Esophagus muscularis mucosa (tissue), 4 donors: ENCODE results near the gene YES1. TPM values are rescaled to one million over a fixed set of nuclear protein-coding genes. Genes with fewer than 3 reads are reported as not detected.

Experiments used
- DNase-seq: peaks from one replicate; pipeline ENCODE4 v3.0.0-alpha.2; 2017; ENCODE audit errors: extremely low spot score
- H3K27ac ChIP-seq, 4 donors: fragments of 200-600 bp; sonication (generic); replicated peaks in 1 of 4; 1 replicate in 3 of 4; 2 replicates in 1 of 4; pipeline ENCODE4 v1.5.1; 2016 to 2019; ENCODE audit warnings: mild to moderate bottlenecking in 1 of 4
- H3K27me3 ChIP-seq, 4 donors: fragments of 200-600 bp; sonication (generic); one replicate each; pipeline versions ENCODE4 v1.5.1 to v1.6.0; 2016 to 2019
- H3K36me3 ChIP-seq, 4 donors: fragments of 200-600 bp; sonication (generic); one replicate each; pipeline ENCODE4 v1.5.1; 2016 to 2019
- H3K4me1 ChIP-seq, 4 donors: fragments of 200-600 bp; sonication (generic); one replicate each; pipeline ENCODE4 v1.5.1; 2016 to 2019
- H3K4me3 ChIP-seq, 4 donors: fragments of 200-600 bp; sonication (generic); 1 replicate in 2 of 4; 2 replicates in 2 of 4; pipeline ENCODE4 v1.5.1; 2016 to 2019; ENCODE audit warnings: mild to moderate bottlenecking in 4 of 4, moderate library complexity in 1 of 4
- H3K9me3 ChIP-seq, 4 donors: fragments of 200-600 bp; sonication (generic); 1 replicate in 3 of 4; 2 replicates in 1 of 4; pipeline ENCODE4 v1.5.1; 2016 to 2019
- EP300 ChIP-seq: sonication (generic); formaldehyde crosslinking; IDR thresholded peaks from one replicate; pipeline ENCODE4 v1.6.1; 2017; ENCODE audit warnings: antibody characterized with exemption
- POLR2A ChIP-seq: fragments of 450-650 bp; IDR thresholded peaks from one replicate; pipeline ENCODE4 v1.6.1; 2017; ENCODE audit warnings: antibody characterized with exemption, moderate library complexity, mild to moderate bottlenecking, low read depth
- POLR2AphosphoS5 ChIP-seq, 2 donors: sonication (generic); formaldehyde crosslinking; IDR thresholded peaks; one replicate each; pipeline ENCODE4 v1.6.1; 2017; ENCODE audit warnings: antibody characterized with exemption in 2 of 2
- WGBS: methylation state at CpG from one replicate; pipeline ENCODE4 v1.1.5; 2018; 5-methylcytosine and 5-hydroxymethylcytosine counted together
- intact Hi-C: fragments of 100-400 bp; cut with DNase I; formaldehyde crosslinking; loops from one replicate; pipeline ENCODE4 v1.15.1; 2023
- total RNA-seq, 4 donors: library from RNA; depleted of rRNA; stranded (reverse); fragments of >200 nt; gene quantifications; one replicate each; pipeline versions ENCODE4 v1.1.0 to v1.2.1, GENCODE V29; 2016
- TF ChIP-seq, protein P1 (sequence below), 3 experiments: fragments of 200-600 bp in 2 of 3; fragments of 450-650 bp in 1 of 3; sonication (generic) in 2 of 3; IDR thresholded peaks; one replicate each; pipeline ENCODE4 v1.5.1; 2017 to 2019; ENCODE audit warnings: antibody characterized with exemption in 3 of 3, mild to moderate bottlenecking in 2 of 3, moderate library complexity in 1 of 3

The YES1 gene
- total RNA-seq: 100 to 1,000 TPM in 3 of 4 donors, 10 to 100 TPM in 1; 94.6 to 143 (median 116) TPM

GRCh38 chr18:811892-812375, at the start of gene YES1:
Gene YES1 (minus strand): TSS chr18:812242. CDS start chr18:756827, 55,415 bp downstream.
- no peaks in the 10 kb centered on the region for H3K9me3 ChIP-seq
- no peak for DNase-seq
- TF ChIP-seq POLR2AphosphoS5 (IDR thresholded peaks at IDR 0.05) (peak; percentile 59 to 65), EP300 (no peak), POLR2A (no peak)
- TF ChIP-seq, protein P1, sequence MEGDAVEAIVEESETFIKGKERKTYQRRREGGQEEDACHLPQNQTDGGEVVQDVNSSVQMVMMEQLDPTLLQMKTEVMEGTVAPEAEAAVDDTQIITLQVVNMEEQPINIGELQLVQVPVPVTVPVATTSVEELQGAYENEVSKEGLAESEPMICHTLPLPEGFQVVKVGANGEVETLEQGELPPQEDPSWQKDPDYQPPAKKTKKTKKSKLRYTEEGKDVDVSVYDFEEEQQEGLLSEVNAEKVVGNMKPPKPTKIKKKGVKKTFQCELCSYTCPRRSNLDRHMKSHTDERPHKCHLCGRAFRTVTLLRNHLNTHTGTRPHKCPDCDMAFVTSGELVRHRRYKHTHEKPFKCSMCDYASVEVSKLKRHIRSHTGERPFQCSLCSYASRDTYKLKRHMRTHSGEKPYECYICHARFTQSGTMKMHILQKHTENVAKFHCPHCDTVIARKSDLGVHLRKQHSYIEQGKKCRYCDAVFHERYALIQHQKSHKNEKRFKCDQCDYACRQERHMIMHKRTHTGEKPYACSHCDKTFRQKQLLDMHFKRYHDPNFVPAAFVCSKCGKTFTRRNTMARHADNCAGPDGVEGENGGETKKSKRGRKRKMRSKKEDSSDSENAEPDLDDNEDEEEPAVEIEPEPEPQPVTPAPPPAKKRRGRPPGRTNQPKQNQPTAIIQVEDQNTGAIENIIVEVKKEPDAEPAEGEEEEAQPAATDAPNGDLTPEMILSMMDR (IDR thresholded peaks at IDR 0.05): no peak
- H3K4me1 ChIP-seq: peaks cover 24 to 47% (median 41%) of the 10 kb centered on the region in 4 donors
- no CpG with 5 or more reads among the region's 59 CpGs for WGBS
- intact Hi-C loops: no loop called here
- H3K36me3 ChIP-seq: no peaks in the 10 kb centered on the region
- peak within 1 kb of the TSS; percentile 93 to 96 (median 94) for H3K27ac ChIP-seq
- peak within 1 kb of the TSS; percentile 73 to 97 (median 94) for H3K4me3 ChIP-seq
- H3K27me3 ChIP-seq: no peaks in the 10 kb centered on the region

DNA sequence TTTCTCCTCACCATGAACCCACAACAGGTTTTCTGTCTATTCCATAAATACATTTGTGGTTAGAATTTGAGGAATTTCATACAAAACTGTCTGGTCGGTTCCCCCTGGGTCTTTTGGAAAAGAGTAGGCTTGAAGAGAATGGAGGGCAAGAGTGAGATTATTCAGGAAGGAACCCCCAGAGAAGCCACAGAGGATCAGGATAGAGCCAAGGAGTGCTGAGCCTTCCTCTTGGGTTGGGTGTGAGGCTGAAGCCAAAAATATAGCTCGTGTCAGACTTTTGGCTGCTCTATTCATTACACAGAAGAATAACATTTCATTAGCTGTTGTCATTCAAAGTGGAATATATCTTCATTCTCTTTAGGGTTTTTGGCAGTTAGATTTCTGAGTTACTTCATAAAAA, 45.9 kb upstream of the YES1 start:
- WGBS: 41% methylated on average over 2 of the region's 2 CpGs
- Histone ChIP-seq H3K4me3 (no peak overlapping the region), H3K9me3 (no peaks in the 10 kb centered on the region), H3K4me1 (no peaks in the 10 kb centered on the region), H3K36me3 (no peaks in the 10 kb centered on the region), H3K27me3 (peaks cover 0 to 9% (median 0%) of the 10 kb centered on the region in 4 donors), H3K27ac (no peak overlapping the region)
- DNase-seq: no peak
- intact Hi-C loops: no loop called here
- TF ChIP-seq, protein P1 (IDR thresholded peaks at IDR 0.05): no peak
- TF ChIP-seq EP300: no peak
- TF ChIP-seq POLR2A: no peak
- no peak for TF ChIP-seq POLR2AphosphoS5 (IDR thresholded peaks at IDR 0.05)

- Histone ChIP-seq H3K27ac (no peak overlapping the region), H3K27me3 (peaks cover 0 to 3% (median 0%) of the 10 kb centered on the region in 4 donors), H3K4me1 (no peaks in the 10 kb centered on the region), H3K9me3 (no peaks in the 10 kb centered on the region), H3K4me3 (no peak overlapping the region), H3K36me3 (no peaks in the 10 kb centered on the region)
- 94% methylated on average over 5 of the region's 5 CpGs for WGBS
- no peak for DNase-seq
- TF ChIP-seq POLR2A (no peak), POLR2AphosphoS5 (IDR thresholded peaks at IDR 0.05) (no peak)
- intact Hi-C loops: no loop called here
Observed at GRCh38 chr18:853471-853870, 41.4 kb upstream of the YES1 start.

- WGBS: 88% methylated on average over 4 of the region's 4 CpGs
- intact Hi-C loops: no loop called here
- H3K27ac ChIP-seq: no peak overlapping the region
- TF ChIP-seq, protein P1 (IDR thresholded peaks at IDR 0.05): no peak
- TF ChIP-seq POLR2AphosphoS5 (IDR thresholded peaks at IDR 0.05) (no peak), EP300 (no peak), POLR2A (no peak)
- no peak overlapping the region for H3K4me3 ChIP-seq
- peaks cover 0 to 3% (median 0%) of the 10 kb centered on the region in 4 donors for H3K27me3 ChIP-seq
- no peaks in the 10 kb centered on the region for H3K9me3 ChIP-seq
- no peaks in the 10 kb centered on the region for H3K36me3 ChIP-seq
- no peaks in the 10 kb centered on the region for H3K4me1 ChIP-seq
- no peak for DNase-seq
Observed at GRCh38 chr18:850960-851359, 38.9 kb upstream of the YES1 start.

DNA sequence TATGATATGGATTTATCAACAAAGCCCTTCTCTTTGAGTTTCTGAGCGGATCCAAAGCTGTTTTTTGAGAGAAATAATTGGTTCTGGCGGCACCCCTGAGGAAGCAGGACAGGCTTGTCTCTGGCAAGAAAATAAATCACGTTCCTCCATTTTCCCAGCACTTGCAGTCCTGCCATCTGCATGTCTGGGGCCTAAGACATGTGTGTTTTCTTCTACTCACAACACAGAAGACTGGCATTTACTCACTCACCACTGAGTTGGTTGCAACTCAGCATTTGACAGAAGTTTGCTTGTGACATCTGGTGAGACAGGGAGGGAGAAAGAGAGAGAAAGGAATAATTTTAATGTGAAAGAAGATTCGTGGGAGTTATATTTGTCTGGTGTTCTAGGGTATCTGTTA, 37.0 kb upstream of the YES1 start:
- Histone ChIP-seq H3K4me1 (no peaks in the 10 kb centered on the region), H3K27me3 (no peaks in the 10 kb centered on the region), H3K27ac (no peak overlapping the region), H3K36me3 (no peaks in the 10 kb centered on the region), H3K4me3 (no peak overlapping the region), H3K9me3 (no peaks in the 10 kb centered on the region)
- WGBS: 80% methylated on average over 4 of the region's 4 CpGs
- no peak for DNase-seq
- intact Hi-C loops: no loop called here
- TF ChIP-seq EP300 (no peak), POLR2A (no peak), POLR2AphosphoS5 (IDR thresholded peaks at IDR 0.05) (no peak)
- TF ChIP-seq, protein P1 (IDR thresholded peaks at IDR 0.05): no peak
